ENCODE results near the gene ENTPD2.
"Not testable (repeated sequence)": the region's sequence is repeated elsewhere in the genome, so short reads cannot be mapped to it uniquely, and the experiment has no call there.

Gene ENTPD2

GRCh38 chr9:137067860-137068538 lies 14.1 kb upstream of the ENTPD2 start:
- Histone ChIP-seq H3K4me3 (no peak overlapping the region), H3K27ac (no peak overlapping the region)
- peak; percentile 75 for TF ChIP-seq CTCF (IDR thresholded peaks at IDR 0.05)
- DNase-seq (ENCODE audit: low spot score): no peak

- no peak overlapping the region for H3K27ac ChIP-seq
- no peak for DNase-seq (ENCODE audit: low spot score)
- no peak for TF ChIP-seq CTCF (IDR thresholded peaks at IDR 0.05)
Observed at GRCh38 chr9:137066096-137066861, 12.4 kb upstream of the ENTPD2 start.

GRCh38 chr9:137065336-137065967 lies 11.6 kb upstream of the ENTPD2 start:
- TF ChIP-seq CTCF (IDR thresholded peaks at IDR 0.05): no peak
- no peak for DNase-seq (ENCODE audit: low spot score)
- Histone ChIP-seq H3K4me3 (no peak overlapping the region), H3K27ac (no peak overlapping the region)

More at GRCh38 chr9:137066096-137066861, 12.4 kb upstream of the ENTPD2 start:
- no peak overlapping the region for H3K4me3 ChIP-seq

- no peak for DNase-seq (ENCODE audit: low spot score)
- Histone ChIP-seq H3K4me3 (no peak overlapping the region), H3K27ac (no peak overlapping the region)
- TF ChIP-seq CTCF (IDR thresholded peaks at IDR 0.05): no peak
Observed at GRCh38 chr9:137064880-137065164, 11.0 kb upstream of the ENTPD2 start.

- TF ChIP-seq CTCF (IDR thresholded peaks at IDR 0.05): peak; percentile 94
- no peak for DNase-seq (ENCODE audit: low spot score)
- Histone ChIP-seq H3K27ac (no peak overlapping the region), H3K4me3 (no peak overlapping the region)
Observed at GRCh38 chr9:137064027-137064879, 10.4 kb upstream of the ENTPD2 start.

DNA sequence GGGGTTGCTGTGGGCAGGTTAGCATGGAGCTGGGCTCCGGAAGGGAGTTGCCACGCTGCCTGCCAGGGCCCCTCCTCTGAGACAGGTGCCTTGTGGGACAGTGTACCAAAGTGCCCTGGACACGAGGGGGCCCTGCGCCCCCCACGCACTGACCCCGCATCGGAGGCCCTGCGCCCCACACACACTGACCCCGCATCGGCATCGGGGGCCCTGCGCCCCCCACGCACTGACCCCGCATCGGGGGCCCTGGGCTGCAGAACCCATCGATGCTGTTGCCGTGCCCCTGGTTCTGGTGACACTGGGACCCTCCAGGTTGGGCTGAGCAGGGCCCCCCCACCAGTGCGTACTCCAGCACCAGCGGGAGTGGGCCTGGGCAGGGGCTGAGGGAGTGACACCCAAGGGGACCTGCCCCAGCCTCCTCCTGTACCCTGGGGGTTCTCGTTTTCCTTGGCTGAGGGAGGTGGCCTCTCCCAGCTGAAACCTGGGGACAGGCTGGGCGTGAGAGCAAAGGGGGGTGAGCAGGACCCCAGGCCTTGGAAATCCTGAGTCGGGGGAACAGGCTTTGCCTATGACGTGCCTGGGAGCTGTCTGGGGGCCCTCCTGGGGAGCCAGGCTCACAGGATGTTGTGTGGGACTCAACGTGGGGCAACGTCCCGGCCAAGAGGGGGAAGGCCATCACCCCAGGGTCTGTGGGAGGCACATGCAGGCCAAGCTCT lies 9.6 kb upstream of the ENTPD2 start:
- Histone ChIP-seq H3K4me3 (no peak overlapping the region), H3K27ac (no peak overlapping the region)
- no peak for DNase-seq (ENCODE audit: low spot score)
- TF ChIP-seq CTCF (IDR thresholded peaks at IDR 0.05): no peak

DNA sequence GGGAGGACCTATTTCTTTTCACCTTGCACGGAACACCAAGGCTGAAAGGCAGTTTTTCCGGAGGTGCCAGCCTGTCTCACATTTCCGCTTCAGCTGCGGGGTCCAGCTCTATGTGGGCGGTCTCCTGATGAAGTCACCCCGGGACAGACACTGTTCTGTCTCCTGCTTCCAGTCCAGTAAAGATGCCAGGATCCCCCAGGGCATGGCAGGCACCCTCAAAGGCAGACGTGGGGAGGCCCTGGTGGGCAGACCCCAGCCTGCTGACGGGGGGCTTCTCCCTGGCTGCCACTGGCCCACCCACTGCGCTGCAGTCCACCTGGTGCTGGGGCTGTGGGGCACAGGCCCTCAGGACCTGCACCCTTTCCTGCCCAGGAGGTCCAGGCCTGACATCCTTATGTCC lies 8.9 kb upstream of the ENTPD2 start:
- DNase-seq (ENCODE audit: low spot score); H3K27ac ChIP-seq; H3K4me3 ChIP-seq: not testable (repeated sequence)
